Natural killer cell (primary cell): Measurements from ENCODE around the gene NME1. TPM values are rescaled to one million over a fixed set of nuclear protein-coding genes. Genes with fewer than 3 reads are reported as not detected.

Experiments
- ATAC-seq, 3 donors: fragments of 150-1000 bp in 2 of 3; fragments of 200-7000 bp in 1 of 3; cut with Tn5 transposase; 1 replicate in 1 of 3; 2 replicates in 2 of 3; pipeline ENCODE4 v1.10.0; 2021; ENCODE audit warnings: mild to moderate bottlenecking in 2 of 3, moderate library complexity in 2 of 3
- DNase-seq, 2 donors: peaks; one replicate each; pipeline versions ENCODE4 v3.0.0 to v3.0.0-alpha.2; 2013 to 2021; ENCODE audit warnings: mixed read lengths in 1 of 2
- H3K27ac ChIP-seq: one replicate; pipeline ENCODE4 v1.5.1; 2013; ENCODE audit warnings: mild to moderate bottlenecking, low read length
- H3K27me3 ChIP-seq: one replicate; pipeline ENCODE4 v1.6.1; 2013; ENCODE audit warnings: low read length; ENCODE audit not compliant: control insufficient read depth, insufficient read depth
- H3K36me3 ChIP-seq: one replicate; pipeline ENCODE4 v1.6.1; 2013; ENCODE audit warnings: low read length; ENCODE audit not compliant: control insufficient read depth, insufficient read depth
- H3K4me1 ChIP-seq: one replicate; pipeline ENCODE4 v1.6.1; 2013; ENCODE audit warnings: low read length; ENCODE audit not compliant: control insufficient read depth, insufficient read depth
- H3K4me3 ChIP-seq: one replicate; pipeline ENCODE4 v1.5.1; 2013; ENCODE audit warnings: low read length
- H3K9me3 ChIP-seq: one replicate; pipeline ENCODE4 v1.6.1; 2013; ENCODE audit warnings: low read length; ENCODE audit not compliant: control insufficient read depth, insufficient read depth
- H3K27ac Mint-ChIP-seq, 2 donors: one replicate each; pipeline ENCODE4 v1.8.0; 2022; ENCODE audit warnings: mild to moderate bottlenecking in 2 of 2, mixed read lengths in 2 of 2, moderate library complexity in 1 of 2
- H3K27me3 Mint-ChIP-seq, 2 donors: one replicate each; pipeline ENCODE4 v1.8.0; 2022; ENCODE audit warnings: low read depth in 2 of 2, mixed read lengths in 2 of 2
- H3K36me3 Mint-ChIP-seq: one replicate; pipeline ENCODE4 v1.8.0; 2022; ENCODE audit warnings: mixed read lengths
- H3K4me1 Mint-ChIP-seq, 2 donors: one replicate each; pipeline ENCODE4 v1.8.0; 2022; ENCODE audit warnings: mixed read lengths in 2 of 2
- H3K4me3 Mint-ChIP-seq: one replicate; pipeline ENCODE4 v1.8.0; 2022; ENCODE audit warnings: mild to moderate bottlenecking, moderate library complexity, mixed read lengths
- H3K9me3 Mint-ChIP-seq, 2 donors: one replicate each; pipeline ENCODE4 v1.8.0; 2022; ENCODE audit warnings: mixed read lengths in 2 of 2
- CTCF ChIP-seq: fragments of 200-600 bp; IDR thresholded peaks from one replicate; pipeline ENCODE4 v1.8.0; 2022; ENCODE audit warnings: antibody characterized with exemption
- WGBS: methylation state at CpG from one replicate; pipeline ENCODE4 v1.1.7; 2013; ENCODE audit warnings: missing lambda C conversion rate; ENCODE audit not compliant: insufficient coverage; 5-methylcytosine and 5-hydroxymethylcytosine counted together
- intact Hi-C: fragments of 100-400 bp; cut with micrococcal nuclease; formaldehyde crosslinking; loops from one replicate; pipeline ENCODE4 v1.14.2; 2022
- total RNA-seq, 4 donors: library from RNA; stranded (reverse); fragments of 120-200 nt in 1 of 4; gene quantifications; one replicate each; pipeline versions ENCODE4 v1.2.3 to v1.2.4, GENCODE V29; 2013 to 2022

The NME1 gene
- total RNA-seq, 3 donors from 2014 or later (not counting 1 experiment from before 2014, with no cell fraction given) = 14.7 to 17.8 (median 15.0) TPM

GRCh38 chr17:51164911-51165679 is 11.7 kb downstream of the NME1 start:
- intact Hi-C loops = loop anchor here (5.0 kb wide), 1 partner anchor 298 kb away; the partner anchor contains the start of gene TOB1
- DNase-seq (no peak), ATAC-seq (no peak)
- H3K4me3 ChIP-seq = peak overlapping the region; percentile 90
- TF ChIP-seq CTCF = no peak
- 89% methylated on average over 16 of the region's 16 CpGs for WGBS
- Mint-ChIP-seq H3K27ac (peak overlapping the region; percentile 82 to 93), H3K36me3 (no peaks in the 10 kb centered on the region), H3K9me3 (no peaks in the 10 kb centered on the region), H3K4me3 (peak overlapping the region; percentile 90), H3K27me3 (no peaks in the 10 kb centered on the region), H3K4me1 (peaks cover 10 to 25% of the 10 kb centered on the region in 2 donors)
- H3K4me1 ChIP-seq = peaks cover 23% of the 10 kb centered on the region
- no peaks in the 10 kb centered on the region for H3K27me3 ChIP-seq
- peak overlapping the region; percentile 66 for H3K27ac ChIP-seq
- H3K36me3 ChIP-seq = peaks cover 22% of the 10 kb centered on the region
- no peaks in the 10 kb centered on the region for H3K9me3 ChIP-seq

GRCh38 chr17:51165680-51166197 is 12.4 kb downstream of the NME1 start:
- Histone ChIP-seq H3K4me1 (peaks cover 23% of the 10 kb centered on the region), H3K9me3 (no peaks in the 10 kb centered on the region), H3K36me3 (peaks cover 23% of the 10 kb centered on the region), H3K4me3 (peak overlapping the region; percentile 90), H3K27ac (peak overlapping the region; percentile 66), H3K27me3 (no peaks in the 10 kb centered on the region)
- Mint-ChIP-seq H3K27ac (peak overlapping the region; percentile 82 to 93), H3K9me3 (no peaks in the 10 kb centered on the region), H3K4me3 (peak overlapping the region; percentile 90), H3K27me3 (no peaks in the 10 kb centered on the region), H3K36me3 (no peaks in the 10 kb centered on the region), H3K4me1 (peaks cover 10 to 25% of the 10 kb centered on the region in 2 donors)
- intact Hi-C loops = loop anchor here (2.0 to 5.0 kb wide), 2 partner anchors 95 to 298 kb away; partner anchors contain the start of genes MBTD1, TOB1 and UTP18
- no peak for TF ChIP-seq CTCF
- ATAC-seq = peak; percentile 22 to 55 (median 22)
- no peak for DNase-seq
- WGBS = 22% methylated on average over 21 of the region's 21 CpGs

- TF ChIP-seq CTCF = no peak
- H3K4me1 ChIP-seq = peaks cover 23% of the 10 kb centered on the region
- H3K27me3 ChIP-seq = no peaks in the 10 kb centered on the region
- H3K9me3 Mint-ChIP-seq = no peaks in the 10 kb centered on the region
- peak within 1 kb of the TSS; percentile 82 to 93 for H3K27ac Mint-ChIP-seq
- peaks cover 24% of the 10 kb centered on the region for H3K36me3 ChIP-seq
- no peaks in the 10 kb centered on the region for H3K36me3 Mint-ChIP-seq
- H3K9me3 ChIP-seq = no peaks in the 10 kb centered on the region
- H3K27ac ChIP-seq = peak within 1 kb of the TSS; percentile 70
- intact Hi-C loops = loop anchor here (2.0 to 5.0 kb wide), 2 partner anchors 94 to 299 kb away; partner anchors contain the start of genes MBTD1, TOB1 and UTP18
- peak; percentile 81 to 90 (median 89) for ATAC-seq
- H3K4me3 ChIP-seq = peak within 1 kb of the TSS; percentile 90
- H3K4me3 Mint-ChIP-seq = peak within 1 kb of the TSS; percentile 90
- peaks cover 10 to 25% of the 10 kb centered on the region in 2 donors for H3K4me1 Mint-ChIP-seq
- under 1% methylated on average over 98 of the region's 98 CpGs for WGBS
- no peaks in the 10 kb centered on the region for H3K27me3 Mint-ChIP-seq
- peak; percentile 65 to 80 for DNase-seq
Observed at GRCh38 chr17:51166198-51166986, 13.0 kb downstream of the NME1 start, which contains the start of gene NME2. NME2 (plus strand) TSS chr17:51166411; CDS start chr17:51166831, 420 bp downstream.
